HG03060 (cell line): Measurements from ENCODE around the gene SQSTM1.
"Not testable (repeated sequence)": the region's sequence is repeated elsewhere in the genome, so short reads cannot be mapped to it uniquely, and the experiment has no call there.

Source experiments
- ATAC-seq: cut with Tn5 transposase; IDR thresholded peaks from one replicate; pipeline ENCODE4 v1.9.1; 2021; ENCODE audit warnings: low read depth, moderate number of reproducible peaks; ENCODE audit not compliant: unreplicated experiment

The SQSTM1 gene

GRCh38 chr5:179823937-179824744, 3.4 kb downstream of the SQSTM1 start:
- ATAC-seq, result no peak

GRCh38 chr5:179824745-179825112, 4.0 kb downstream of the SQSTM1 start:
- ATAC-seq, result no peak

GRCh38 chr5:179825655-179826182, 5.0 kb downstream of the SQSTM1 start:
- no peak for ATAC-seq

DNA sequence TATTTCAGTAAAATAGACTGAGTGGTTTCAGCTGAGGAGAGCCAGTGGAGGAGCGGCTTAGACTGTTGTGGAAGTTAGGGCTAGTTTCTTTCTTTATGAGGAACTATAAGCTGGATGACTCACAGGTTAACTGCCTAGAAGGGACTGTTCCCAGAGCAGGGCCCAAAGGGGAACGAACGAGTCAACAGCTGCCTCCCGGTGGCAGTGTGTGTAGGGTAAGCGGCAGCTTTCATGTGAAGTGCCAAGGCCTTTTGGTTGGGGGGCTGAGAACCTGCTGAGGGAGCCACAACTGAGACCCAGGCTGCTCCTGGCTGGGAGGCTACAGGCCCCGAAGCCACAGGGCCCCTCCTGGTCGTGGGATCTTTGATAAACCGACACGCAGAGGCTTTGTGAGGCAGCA, 7.0 kb downstream of the SQSTM1 start:
- ATAC-seq, result no peak

- no peak for ATAC-seq
Measured at GRCh38 chr5:179828756-179829421, 8.2 kb downstream of the SQSTM1 start.

DNA sequence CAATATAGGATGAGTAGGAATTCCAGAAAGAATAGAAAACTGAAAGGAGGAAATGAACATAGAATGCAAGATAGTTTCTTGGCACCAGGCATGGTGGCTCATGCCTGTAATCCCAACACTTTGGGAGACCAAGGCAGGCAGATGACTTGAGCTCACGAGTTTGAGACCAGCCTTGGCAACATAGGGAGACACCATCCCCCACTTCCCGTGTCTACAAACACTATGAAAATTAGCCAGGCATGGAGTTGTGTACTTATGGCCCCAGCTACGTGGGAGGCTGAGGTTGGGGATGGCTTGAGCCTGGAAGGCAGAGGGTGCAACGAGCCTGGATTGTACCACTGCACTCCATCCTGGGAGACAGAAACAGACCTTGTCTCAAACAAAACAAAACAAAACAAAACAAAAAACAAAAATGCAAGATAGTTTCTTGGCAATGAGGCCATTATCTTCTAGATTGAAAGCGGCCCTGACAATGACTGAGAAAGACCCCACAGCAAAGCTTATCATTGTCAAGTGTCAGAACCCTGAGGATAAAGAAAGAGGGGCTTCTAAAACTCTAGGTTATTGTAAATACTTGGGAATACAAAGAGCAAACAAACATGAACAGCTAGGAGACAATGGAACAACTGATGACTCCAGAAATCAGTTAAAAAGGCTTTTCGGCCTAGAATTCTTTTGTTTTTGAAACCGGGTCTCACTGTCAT, 9.2 kb downstream of the SQSTM1 start:
- no peak for ATAC-seq

DNA sequence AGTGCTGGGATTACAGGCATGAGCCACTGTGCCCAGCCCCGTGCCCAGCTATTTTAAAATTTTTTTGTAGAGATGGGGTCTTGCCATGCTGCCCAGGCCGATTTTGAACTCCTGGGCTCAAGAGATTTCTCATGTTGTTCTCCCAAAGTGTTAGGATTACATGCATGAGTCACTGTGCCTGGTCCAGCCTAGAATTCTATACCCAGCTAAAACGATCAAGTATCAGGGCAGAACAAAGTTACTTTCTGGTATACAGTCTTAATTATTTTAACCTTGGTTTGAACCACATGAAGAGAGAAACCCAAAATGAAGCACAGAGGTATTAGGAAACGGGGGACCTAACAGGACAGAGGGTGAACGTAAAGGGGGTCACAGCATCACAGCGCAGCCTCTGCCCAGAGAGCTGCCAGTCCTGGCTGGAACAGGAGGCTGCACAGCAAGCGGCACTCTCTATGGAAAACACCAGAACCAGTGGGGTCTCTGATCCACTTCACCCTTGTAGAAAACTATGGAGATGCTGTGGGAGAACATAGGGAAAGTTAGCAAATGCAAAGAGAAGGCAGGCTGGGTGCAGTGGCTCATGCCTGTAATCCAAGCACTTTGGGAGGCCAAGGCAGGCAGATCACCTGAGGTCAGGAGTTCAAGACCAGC, 10.2 kb downstream of the SQSTM1 start:
- ATAC-seq, result no peak

GRCh38 chr5:179832039-179832745, 11.5 kb downstream of the SQSTM1 start:
- no peak for ATAC-seq

DNA sequence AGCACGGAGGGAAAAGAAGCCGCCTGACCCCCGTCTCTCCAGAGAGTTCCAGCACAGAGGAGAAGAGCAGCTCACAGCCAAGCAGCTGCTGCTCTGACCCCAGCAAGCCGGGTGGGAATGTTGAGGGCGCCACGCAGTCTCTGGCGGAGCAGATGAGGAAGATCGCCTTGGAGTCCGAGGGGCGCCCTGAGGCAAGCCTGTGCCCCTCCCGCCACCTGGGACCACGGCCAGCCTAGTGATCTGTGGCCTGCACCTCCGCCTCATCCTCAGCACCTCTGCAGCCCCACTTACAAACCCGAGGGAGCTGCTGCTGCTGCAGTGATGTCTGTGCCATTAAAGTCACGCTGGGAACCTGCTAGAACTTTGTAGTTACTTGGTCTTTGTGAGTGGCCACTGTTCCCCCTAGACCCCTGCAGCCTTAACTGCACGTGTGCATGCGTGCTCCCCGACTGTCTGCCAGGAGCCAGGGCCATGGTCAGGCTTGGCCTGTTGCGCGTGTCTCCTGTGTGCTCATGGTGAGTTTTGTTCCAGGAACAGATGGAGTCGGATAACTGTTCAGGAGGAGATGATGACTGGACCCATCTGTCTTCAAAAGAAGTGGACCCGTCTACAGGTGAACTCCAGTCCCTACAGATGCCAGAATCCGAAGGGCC, 12.5 kb downstream of the SQSTM1 start:
- ATAC-seq, result no peak

GRCh38 chr5:179833709-179834070, 13.0 kb downstream of the SQSTM1 start:
- ATAC-seq, result no peak

GRCh38 chr5:179834120-179834519, 13.4 kb downstream of the SQSTM1 start:
- no peak for ATAC-seq

GRCh38 chr5:179834871-179835270, 14.2 kb downstream of the SQSTM1 start:
- ATAC-seq, result not testable (repeated sequence)

DNA sequence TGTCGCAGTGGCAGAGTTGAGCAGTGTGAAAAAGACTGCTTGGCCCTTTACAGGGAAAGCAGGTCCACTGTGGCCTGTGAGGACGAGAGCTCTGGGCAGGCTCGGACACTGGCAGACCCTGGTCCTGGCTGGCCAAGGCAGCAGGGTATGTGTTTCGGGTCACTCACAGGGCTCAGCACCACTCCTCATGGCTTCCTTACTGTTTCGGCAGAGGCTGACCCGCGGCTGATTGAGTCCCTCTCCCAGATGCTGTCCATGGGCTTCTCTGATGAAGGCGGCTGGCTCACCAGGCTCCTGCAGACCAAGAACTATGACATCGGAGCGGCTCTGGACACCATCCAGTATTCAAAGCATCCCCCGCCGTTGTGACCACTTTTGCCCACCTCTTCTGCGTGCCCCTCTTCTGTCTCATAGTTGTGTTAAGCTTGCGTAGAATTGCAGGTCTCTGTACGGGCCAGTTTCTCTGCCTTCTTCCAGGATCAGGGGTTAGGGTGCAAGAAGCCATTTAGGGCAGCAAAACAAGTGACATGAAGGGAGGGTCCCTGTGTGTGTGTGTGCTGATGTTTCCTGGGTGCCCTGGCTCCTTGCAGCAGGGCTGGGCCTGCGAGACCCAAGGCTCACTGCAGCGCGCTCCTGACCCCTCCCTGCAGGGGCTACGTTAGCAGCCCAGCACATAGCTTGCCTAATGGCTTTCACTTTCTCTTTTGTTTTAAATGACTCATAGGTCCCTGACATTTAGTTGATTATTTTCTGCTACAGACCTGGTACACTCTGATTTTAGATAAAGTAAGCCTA, 15.7 kb downstream of the SQSTM1 start:
- ATAC-seq, result no peak

DNA sequence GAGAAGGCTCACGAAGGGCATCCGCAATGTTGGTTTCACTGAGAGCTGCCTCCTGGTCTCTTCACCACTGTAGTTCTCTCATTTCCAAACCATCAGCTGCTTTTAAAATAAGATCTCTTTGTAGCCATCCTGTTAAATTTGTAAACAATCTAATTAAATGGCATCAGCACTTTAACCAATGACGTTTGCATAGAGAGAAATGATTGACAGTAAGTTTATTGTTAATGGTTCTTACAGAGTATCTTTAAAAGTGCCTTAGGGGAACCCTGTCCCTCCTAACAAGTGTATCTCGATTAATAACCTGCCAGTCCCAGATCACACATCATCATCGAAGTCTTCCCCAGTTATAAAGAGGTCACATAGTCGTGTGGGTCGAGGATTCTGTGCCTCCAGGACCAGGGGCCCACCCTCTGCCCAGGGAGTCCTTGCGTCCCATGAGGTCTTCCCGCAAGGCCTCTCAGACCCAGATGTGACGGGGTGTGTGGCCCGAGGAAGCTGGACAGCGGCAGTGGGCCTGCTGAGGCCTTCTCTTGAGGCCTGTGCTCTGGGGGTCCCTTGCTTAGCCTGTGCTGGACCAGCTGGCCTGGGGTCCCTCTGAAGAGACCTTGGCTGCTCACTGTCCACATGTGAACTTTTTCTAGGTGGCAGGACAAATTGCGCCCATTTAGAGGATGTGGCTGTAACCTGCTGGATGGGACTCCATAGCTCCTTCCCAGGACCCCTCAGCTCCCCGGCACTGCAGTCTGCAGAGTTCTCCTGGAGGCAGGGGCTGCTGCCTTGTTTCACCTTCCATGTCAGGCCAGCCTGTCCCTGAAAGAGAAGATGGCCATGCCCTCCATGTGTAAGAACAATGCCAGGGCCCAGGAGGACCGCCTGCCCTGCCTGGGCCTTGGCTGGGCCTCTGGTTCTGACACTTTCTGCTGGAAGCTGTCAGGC, 16.6 kb downstream of the SQSTM1 start:
- no peak for ATAC-seq

DNA sequence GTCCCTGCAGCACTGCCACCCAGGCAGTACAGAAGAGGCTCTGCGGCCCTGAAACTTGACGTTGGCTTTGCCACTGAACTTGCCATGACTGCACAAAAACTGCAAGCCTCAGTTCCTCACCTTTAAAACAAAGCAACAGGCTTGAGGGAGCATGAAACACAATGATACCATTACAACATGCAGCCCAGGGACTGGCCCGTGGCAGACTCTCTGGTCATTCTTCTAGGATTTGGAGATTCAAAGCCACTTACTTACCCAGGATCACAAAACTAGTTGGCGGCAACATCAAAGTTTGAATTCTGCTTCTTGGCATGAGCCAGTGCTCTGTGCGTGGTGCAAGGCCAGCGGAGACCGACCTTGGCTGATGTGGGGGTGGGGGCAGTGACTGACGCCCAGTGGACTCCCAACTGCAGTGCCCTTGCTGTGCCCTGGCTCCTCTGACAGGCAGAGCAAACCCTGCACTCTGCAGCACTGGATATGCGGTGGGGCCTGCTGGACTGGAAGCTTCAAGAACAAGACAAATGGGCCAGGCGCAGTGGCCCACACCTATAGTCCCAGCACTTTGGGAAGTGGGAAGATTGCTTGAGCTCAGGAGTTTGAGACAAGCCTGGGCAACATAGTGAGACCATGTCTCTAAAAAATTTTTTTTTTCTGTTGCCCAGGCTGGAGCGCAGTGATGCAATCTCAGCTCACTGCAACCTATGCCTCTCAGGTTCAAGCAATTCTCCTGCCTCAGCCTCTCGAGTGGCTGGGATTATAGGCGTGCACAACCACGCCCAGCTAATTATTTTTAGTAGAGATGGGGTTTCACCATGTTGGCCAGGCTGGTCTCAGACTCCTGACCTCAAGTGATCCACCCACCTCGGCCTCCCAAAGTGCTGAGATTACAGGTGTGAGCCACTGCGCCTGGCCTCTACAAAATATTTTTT, 18.9 kb downstream of the SQSTM1 start:
- ATAC-seq, result no peak

DNA sequence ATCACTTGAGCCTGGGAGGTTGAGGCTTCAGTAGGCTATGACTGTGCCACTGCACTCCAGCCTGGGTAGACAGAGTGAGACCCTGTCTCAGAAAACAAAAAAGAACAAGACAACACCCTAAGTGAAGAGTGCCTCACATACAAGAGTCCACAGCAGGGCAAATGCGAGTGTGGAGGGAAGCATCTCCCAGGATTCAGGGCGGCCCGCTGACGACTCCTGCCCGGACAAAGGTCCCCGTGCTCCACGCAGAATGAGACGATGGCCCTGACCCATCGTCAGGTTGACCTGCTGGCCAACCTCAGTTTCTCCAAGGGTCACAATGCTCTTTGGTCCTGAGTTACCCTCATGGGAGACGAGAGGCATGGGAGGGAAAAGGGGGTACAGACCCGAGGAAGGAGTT, 19.6 kb downstream of the SQSTM1 start:
- no peak for ATAC-seq

- ATAC-seq, result no peak
Measured at GRCh38 chr5:179840766-179841165, 20.1 kb downstream of the SQSTM1 start.
